CD4-positive, alpha-beta memory T cell (primary cell): Measurements from ENCODE around the gene MAPK1IP1L. TPM values are rescaled to one million over a fixed set of nuclear protein-coding genes. Genes with fewer than 3 reads are reported as not detected.

Experiments used
- CTCF ChIA-PET: fragments of 350-600 bp; sonication (Branson Sonifier 250); formaldehyde crosslinking; loops from one replicate; lab custom pipeline; 2021; ENCODE audit warnings: inconsistent platforms; ENCODE audit not compliant: partially characterized antibody; lab: Charles Lee
- POLR2A ChIA-PET: fragments of 350-600 bp; sonication (Branson Sonifier 250); formaldehyde crosslinking; loops from one replicate; lab custom pipeline; 2021; ENCODE audit not compliant: partially characterized antibody; lab: Charles Lee
- DNase-seq, 5 donors: peaks; one replicate each; pipeline versions ENCODE4 v3.0.0 to v3.0.0-alpha.2; 2020 to 2022; ENCODE audit warnings: mixed read lengths in 1 of 5
- H3K27ac ChIP-seq: one replicate; pipeline ENCODE4 v1.7.0; 2013; ENCODE audit warnings: low read depth, low read length
- H3K27me3 ChIP-seq: 2 replicates; pipeline ENCODE4 v1.7.0; 2013; ENCODE audit warnings: mild to moderate bottlenecking, low read length, moderate library complexity; ENCODE audit not compliant: insufficient read depth
- H3K36me3 ChIP-seq: 2 replicates; pipeline ENCODE4 v1.7.0; 2013; ENCODE audit warnings: mild to moderate bottlenecking, low read length, moderate library complexity; ENCODE audit not compliant: insufficient read depth
- H3K4me1 ChIP-seq: 2 replicates; pipeline ENCODE4 v1.7.0; 2013; ENCODE audit warnings: mild to moderate bottlenecking, low read length, moderate library complexity; ENCODE audit not compliant: insufficient read depth
- H3K4me3 ChIP-seq, 2 donors: one replicate each; pipeline ENCODE4 v1.7.0; 2013; ENCODE audit warnings: low read length in 2 of 2, mild to moderate bottlenecking in 1 of 2
- H3K9me3 ChIP-seq, 2 donors: one replicate each; pipeline ENCODE4 v1.7.0; 2013; ENCODE audit warnings: low read length in 2 of 2, control low read depth in 1 of 2; ENCODE audit not compliant: control insufficient read depth in 1 of 2
- H3K27ac Mint-ChIP-seq, 7 donors: one replicate each; pipeline ENCODE4 v1.8.0; 2020 to 2021; ENCODE audit warnings: mixed read lengths in 7 of 7, mild to moderate bottlenecking in 6 of 7, inconsistent platforms in 3 of 7, moderate library complexity in 3 of 7
- H3K27me3 Mint-ChIP-seq, 2 donors: one replicate each; pipeline ENCODE4 v1.8.0; 2020 to 2021; ENCODE audit warnings: mixed read lengths in 2 of 2
- H3K36me3 Mint-ChIP-seq, 2 donors: one replicate each; pipeline ENCODE4 v1.8.0; 2020 to 2021; ENCODE audit warnings: mixed read lengths in 2 of 2, inconsistent platforms in 1 of 2, mild to moderate bottlenecking in 1 of 2
- H3K4me1 Mint-ChIP-seq, 4 donors: one replicate each; pipeline ENCODE4 v1.8.0; 2020 to 2021; ENCODE audit warnings: mixed read lengths in 4 of 4, mild to moderate bottlenecking in 1 of 4
- H3K4me3 Mint-ChIP-seq, 8 donors: one replicate each; pipeline ENCODE4 v1.8.0; 2020 to 2021; ENCODE audit warnings: mixed read lengths in 8 of 8, mild to moderate bottlenecking in 7 of 8, moderate library complexity in 6 of 8, inconsistent platforms in 3 of 8
- H3K9me3 Mint-ChIP-seq, 8 donors: one replicate each; pipeline ENCODE4 v1.8.0; 2020 to 2021; ENCODE audit warnings: mixed read lengths in 8 of 8, mild to moderate bottlenecking in 5 of 8, inconsistent platforms in 3 of 8, moderate library complexity in 1 of 8
- intact Hi-C: fragments of 100-400 bp; cut with micrococcal nuclease; formaldehyde crosslinking; loops from one replicate; pipeline ENCODE4 v1.15.1; 2023
- polyA plus RNA-seq, 2 donors: library from polyadenylated mRNA; unstranded; fragments of 300-500 nt; fragmentation: Illumina TruSeq; gene quantifications; one replicate each; pipeline ENCODE4 v1.2.3, GENCODE V29; 2021
- total RNA-seq, 2 experiments: library from RNA; stranded (reverse); gene quantifications; one replicate each; pipeline ENCODE4 v1.2.3, GENCODE V29; 2021

MAPK1IP1L gene
- total and polyA plus RNA-seq, 4 experiments from 2014 or later = 67.2 to 89.3 (median 77.8) TPM

- Mint-ChIP-seq H3K27me3 (no peaks in the 10 kb centered on the region), H3K4me1 (peaks cover 34 to 52% (median 44%) of the 10 kb centered on the region in 4 donors), H3K4me3 (peak overlapping the region; percentile 15 to 83 (median 68)), H3K9me3 (no peaks in the 10 kb centered on the region), H3K36me3 (no peaks in the 10 kb centered on the region), H3K27ac (peak overlapping the region in 6 of 7 donors; percentile 68 to 92 (median 87))
- Histone ChIP-seq H3K27ac (no peak overlapping the region), H3K27me3 (no peaks in the 10 kb centered on the region), H3K4me3 (no peak overlapping the region), H3K9me3 (no peaks in the 10 kb centered on the region), H3K4me1 (peaks cover 56% of the 10 kb centered on the region), H3K36me3 (no peaks in the 10 kb centered on the region)
- intact Hi-C loops = no loop called here
- ChIA-PET CTCF (interaction anchor here (0.6 to 1.5 kb wide), 10 partner anchors 8 to 63 kb away, joined by 3 to 20 read pairs (median 4); partner anchors contain the start of gene MAPK1IP1L), POLR2A (interaction anchor here (0.9 to 2.5 kb wide), 3 partner anchors 10 to 61 kb away, joined by 3 to 17 read pairs (median 6); partner anchors contain the start of gene MAPK1IP1L)
- DNase-seq = no peak
Observed at GRCh38 chr14:55098561-55098898, 47.1 kb downstream of the MAPK1IP1L start.

GRCh38 chr14:55099756-55100155 is 48.3 kb downstream of the MAPK1IP1L start:
- H3K36me3 ChIP-seq = no peaks in the 10 kb centered on the region
- no peaks in the 10 kb centered on the region for H3K27me3 ChIP-seq
- CTCF ChIA-PET = interaction anchor here (0.9 to 1.2 kb wide), 2 partner anchors 10 to 61 kb away, joined by 4 to 7 read pairs; no protein-coding TSS in a partner anchor
- no peak overlapping the region for H3K4me3 ChIP-seq
- Mint-ChIP-seq H3K36me3 (peaks cover 0 to 8% of the 10 kb centered on the region in 2 donors), H3K4me1 (peaks cover 42 to 64% (median 53%) of the 10 kb centered on the region in 4 donors), H3K27me3 (no peaks in the 10 kb centered on the region), H3K9me3 (peaks cover 0 to 6% (median 2%) of the 10 kb centered on the region in 8 donors), H3K4me3 (no peak overlapping the region), H3K27ac (peak overlapping the region in 4 of 7 donors; percentile 8 to 72 (median 64))
- intact Hi-C loops = loop anchor here (5.0 kb wide), 1 partner anchor 532 kb away; the partner anchor contains the start of gene SAMD4A
- no peak overlapping the region for H3K27ac ChIP-seq
- H3K4me1 ChIP-seq = peaks cover 68% of the 10 kb centered on the region
- H3K9me3 ChIP-seq = no peaks in the 10 kb centered on the region
- POLR2A ChIA-PET = interaction anchor here (0.8 to 1.2 kb wide), 2 partner anchors 22 to 29 kb away, joined by 3 read pairs; partner anchors contain the start of gene LGALS3
- no peak for DNase-seq

GRCh38 chr14:55101698-55102097 is 50.3 kb downstream of the MAPK1IP1L start:
- H3K27ac ChIP-seq = peak overlapping the region; percentile 65
- DNase-seq = no peak
- no peaks in the 10 kb centered on the region for H3K9me3 ChIP-seq
- H3K4me1 ChIP-seq = peaks cover 70% of the 10 kb centered on the region
- Mint-ChIP-seq H3K9me3 (peaks cover 0 to 6% (median 2%) of the 10 kb centered on the region in 8 donors), H3K4me1 (peaks cover 43 to 73% (median 56%) of the 10 kb centered on the region in 4 donors), H3K27ac (peak overlapping the region; percentile 70 to 98 (median 97)), H3K27me3 (no peaks in the 10 kb centered on the region), H3K4me3 (no peak overlapping the region), H3K36me3 (peaks cover 0 to 8% of the 10 kb centered on the region in 2 donors)
- intact Hi-C loops = loop anchor here (1.0 to 5.0 kb wide), 3 partner anchors 12 to 534 kb away; partner anchors contain the start of gene SAMD4A
- POLR2A ChIA-PET = interaction anchor here (0.9 to 3.3 kb wide), 13 partner anchors 9 to 232 kb away, joined by 3 to 39 read pairs (median 9); partner anchors contain the start of genes GCH1, LGALS3, MAPK1IP1L and SOCS4
- H3K4me3 ChIP-seq = no peak overlapping the region
- CTCF ChIA-PET = interaction anchor here (1.2 to 3.9 kb wide), 7 partner anchors 9 to 328 kb away, joined by 4 to 32 read pairs (median 8); partner anchors contain the start of gene MAPK1IP1L
- H3K36me3 ChIP-seq = no peaks in the 10 kb centered on the region
- no peaks in the 10 kb centered on the region for H3K27me3 ChIP-seq

GRCh38 chr14:55102141-55102621 is 50.7 kb downstream of the MAPK1IP1L start:
- peaks cover 72% of the 10 kb centered on the region for H3K4me1 ChIP-seq
- peak overlapping the region; percentile 94 to 98 (median 97) for H3K27ac Mint-ChIP-seq
- H3K9me3 ChIP-seq = no peaks in the 10 kb centered on the region
- peak overlapping the region; percentile 65 for H3K27ac ChIP-seq
- intact Hi-C loops = loop anchor here (1.0 to 5.0 kb wide), 3 partner anchors 13 to 535 kb away; partner anchors contain the start of gene SAMD4A
- H3K4me1 Mint-ChIP-seq = peaks cover 41 to 72% (median 53%) of the 10 kb centered on the region in 4 donors
- peaks cover 0 to 8% of the 10 kb centered on the region in 2 donors for H3K36me3 Mint-ChIP-seq
- ChIA-PET POLR2A (interaction anchor here (0.6 to 3.3 kb wide), 19 partner anchors 9 to 536 kb away, joined by 3 to 39 read pairs (median 7); partner anchors contain the start of genes GCH1, LGALS3, MAPK1IP1L and SOCS4), CTCF (interaction anchor here (0.8 to 3.9 kb wide), 15 partner anchors 10 to 327 kb away, joined by 3 to 33 read pairs (median 6); partner anchors contain the start of gene MAPK1IP1L)
- H3K4me3 ChIP-seq = peak overlapping the region in 1 of 2 donors; percentile 26
- no peaks in the 10 kb centered on the region for H3K36me3 ChIP-seq
- H3K9me3 Mint-ChIP-seq = peaks cover 0 to 6% (median 2%) of the 10 kb centered on the region in 8 donors
- DNase-seq = peak; percentile 53 to 77 (median 55)
- H3K4me3 Mint-ChIP-seq = peak overlapping the region in 7 of 8 donors; percentile 18 to 85 (median 67)
- no peaks in the 10 kb centered on the region for H3K27me3 ChIP-seq
- H3K27me3 Mint-ChIP-seq = no peaks in the 10 kb centered on the region

DNA sequence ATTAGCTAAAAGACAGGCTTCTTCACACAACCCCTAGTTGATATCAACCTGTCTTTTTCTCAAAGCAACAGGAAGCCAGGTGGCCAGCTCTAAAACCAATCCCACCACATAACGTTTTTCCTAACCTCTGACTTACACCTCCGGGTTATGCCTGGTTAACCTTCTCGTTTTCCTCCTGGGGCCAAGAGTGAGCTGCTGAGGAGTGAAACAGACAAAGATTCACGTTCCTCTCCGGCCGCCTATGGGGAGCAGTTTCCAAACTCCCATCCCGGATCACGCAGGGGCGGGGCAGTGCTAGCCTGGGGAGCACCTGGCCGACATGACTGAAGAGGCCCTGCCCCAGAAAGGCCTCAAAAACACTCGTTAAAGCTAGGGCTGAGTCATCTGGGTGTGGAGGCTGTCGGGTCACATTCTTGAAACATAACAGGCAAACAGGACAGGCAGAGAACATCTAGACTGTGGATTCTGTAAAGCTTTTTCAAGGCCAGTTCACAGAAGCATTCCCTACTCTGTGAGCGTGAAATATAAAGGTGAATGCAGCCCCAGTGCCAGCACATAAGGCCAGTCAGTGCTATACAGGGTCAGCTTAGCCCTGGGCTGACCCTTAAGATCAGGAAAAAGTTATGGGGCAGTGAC is 51.7 kb downstream of the MAPK1IP1L start:
- H3K9me3 ChIP-seq = no peaks in the 10 kb centered on the region
- DNase-seq = peak; percentile 58 to 73 (median 64)
- peaks cover 41 to 72% (median 53%) of the 10 kb centered on the region in 4 donors for H3K4me1 Mint-ChIP-seq
- POLR2A ChIA-PET = interaction anchor here (0.6 to 3.3 kb wide), 28 partner anchors 10 to 537 kb away, joined by 3 to 39 read pairs (median 4); partner anchors contain the start of genes DLGAP5, GCH1, LGALS3 and MAPK1IP1L
- peak overlapping the region; percentile 22 to 85 (median 66) for H3K4me3 Mint-ChIP-seq
- CTCF ChIA-PET = interaction anchor here (0.8 to 3.9 kb wide), 19 partner anchors 11 to 326 kb away, joined by 3 to 33 read pairs (median 4); partner anchors contain the start of gene MAPK1IP1L
- H3K4me1 ChIP-seq = peaks cover 72% of the 10 kb centered on the region
- peaks cover 0 to 6% (median 3%) of the 10 kb centered on the region in 8 donors for H3K9me3 Mint-ChIP-seq
- H3K4me3 ChIP-seq = peak overlapping the region in 1 of 2 donors; percentile 3
- no peaks in the 10 kb centered on the region for H3K27me3 Mint-ChIP-seq
- peak overlapping the region; percentile 94 to 98 (median 97) for H3K27ac Mint-ChIP-seq
- intact Hi-C loops = loop anchor here (1.0 to 5.0 kb wide), 3 partner anchors 26 to 536 kb away; partner anchors contain the start of genes LGALS3 and SAMD4A
- no peaks in the 10 kb centered on the region for H3K27me3 ChIP-seq
- no peaks in the 10 kb centered on the region for H3K36me3 ChIP-seq
- H3K27ac ChIP-seq = peak overlapping the region; percentile 65
- peaks cover 0 to 8% of the 10 kb centered on the region in 2 donors for H3K36me3 Mint-ChIP-seq

GRCh38 chr14:55103971-55104954 is 52.8 kb downstream of the MAPK1IP1L start:
- H3K9me3 Mint-ChIP-seq = peaks cover 0 to 6% (median 3%) of the 10 kb centered on the region in 8 donors
- CTCF ChIA-PET = interaction anchor here (0.8 to 3.9 kb wide), 10 partner anchors 12 to 56 kb away, joined by 3 to 33 read pairs (median 10); partner anchors contain the start of gene MAPK1IP1L
- POLR2A ChIA-PET = interaction anchor here (0.8 to 3.3 kb wide), 16 partner anchors 9 to 234 kb away, joined by 3 to 39 read pairs (median 6); partner anchors contain the start of genes DLGAP5, LGALS3 and MAPK1IP1L
- H3K4me1 ChIP-seq = peaks cover 68% of the 10 kb centered on the region
- no peak for DNase-seq
- peak overlapping the region; percentile 65 for H3K27ac ChIP-seq
- no peaks in the 10 kb centered on the region for H3K36me3 ChIP-seq
- intact Hi-C loops = loop anchor here (1.0 to 5.0 kb wide), 3 partner anchors 25 to 537 kb away; partner anchors contain the start of genes LGALS3 and SAMD4A
- H3K4me1 Mint-ChIP-seq = peaks cover 38 to 75% (median 53%) of the 10 kb centered on the region in 4 donors
- H3K4me3 Mint-ChIP-seq = peak overlapping the region in 7 of 8 donors; percentile 5 to 85 (median 65)
- no peaks in the 10 kb centered on the region for H3K27me3 ChIP-seq
- H3K27me3 Mint-ChIP-seq = no peaks in the 10 kb centered on the region
- peak overlapping the region; percentile 94 to 98 (median 97) for H3K27ac Mint-ChIP-seq
- H3K36me3 Mint-ChIP-seq = peaks cover 0 to 8% of the 10 kb centered on the region in 2 donors
- H3K4me3 ChIP-seq = peak overlapping the region in 1 of 2 donors; percentile 19
- H3K9me3 ChIP-seq = no peaks in the 10 kb centered on the region
